Stimulated activated CD8-positive, alpha-beta memory T cell treated with anti-CD3 and anti-CD28 coated beads, Interleukin-4, amount 100 ng/mL, for 24 hours (primary cell): ENCODE measurements around the gene ANK3.
"Not testable (repeated sequence)": the region's sequence is repeated elsewhere in the genome, so short reads cannot be mapped to it uniquely, and the experiment has no call there.

Experiments used
- DNase-seq: peaks from one replicate; pipeline ENCODE4 v3.0.0-alpha.2; 2020; ENCODE audit warnings: low read depth

Gene ANK3

DNA sequence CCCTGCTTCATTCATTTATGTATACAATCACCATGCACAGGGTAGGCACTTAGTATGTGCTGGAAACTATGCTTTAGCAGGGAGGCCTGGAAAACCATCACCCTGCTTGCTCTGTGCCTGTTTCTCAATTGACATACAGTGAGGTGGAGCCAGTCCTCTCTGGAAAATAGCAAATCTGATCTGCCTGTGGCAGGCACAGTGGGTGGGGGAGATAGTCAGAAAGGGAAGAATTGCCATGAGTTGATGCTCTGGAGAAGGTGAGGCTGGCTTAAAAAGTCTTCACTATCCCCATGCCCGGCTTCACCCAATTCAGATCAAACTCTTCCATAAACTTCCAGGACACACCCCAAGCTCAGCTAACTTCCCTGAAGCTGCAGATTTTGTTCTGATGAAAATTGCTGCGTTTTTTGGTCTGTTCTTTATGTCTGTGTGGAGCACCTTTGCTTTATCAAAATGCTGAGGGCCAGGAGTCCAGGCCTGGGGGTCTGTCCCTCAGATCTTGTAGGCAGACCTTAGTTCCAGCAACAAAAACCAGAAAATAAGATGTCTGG is 84.8 kb downstream of the ANK3 start:
- DNase-seq, result no peak

DNA sequence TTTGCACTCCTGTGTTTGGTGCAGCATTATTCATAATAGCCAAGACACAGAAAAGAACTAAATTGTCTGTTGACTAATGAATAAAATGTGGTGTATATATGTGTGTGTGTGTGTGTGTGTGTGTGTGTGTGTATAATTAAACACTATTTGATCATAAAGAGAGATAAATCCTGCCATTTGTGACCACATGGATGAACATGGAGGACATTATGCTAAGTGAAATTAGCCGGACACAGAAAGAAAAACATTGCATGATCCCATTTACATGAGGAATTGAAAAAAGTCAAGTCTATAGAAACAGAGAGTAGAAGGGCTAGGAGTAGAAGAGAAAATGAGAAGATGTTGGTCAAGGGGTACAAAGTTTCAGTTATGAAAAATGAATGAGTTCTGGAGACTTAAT is 85.9 kb downstream of the ANK3 start:
- no peak for DNase-seq

DNA sequence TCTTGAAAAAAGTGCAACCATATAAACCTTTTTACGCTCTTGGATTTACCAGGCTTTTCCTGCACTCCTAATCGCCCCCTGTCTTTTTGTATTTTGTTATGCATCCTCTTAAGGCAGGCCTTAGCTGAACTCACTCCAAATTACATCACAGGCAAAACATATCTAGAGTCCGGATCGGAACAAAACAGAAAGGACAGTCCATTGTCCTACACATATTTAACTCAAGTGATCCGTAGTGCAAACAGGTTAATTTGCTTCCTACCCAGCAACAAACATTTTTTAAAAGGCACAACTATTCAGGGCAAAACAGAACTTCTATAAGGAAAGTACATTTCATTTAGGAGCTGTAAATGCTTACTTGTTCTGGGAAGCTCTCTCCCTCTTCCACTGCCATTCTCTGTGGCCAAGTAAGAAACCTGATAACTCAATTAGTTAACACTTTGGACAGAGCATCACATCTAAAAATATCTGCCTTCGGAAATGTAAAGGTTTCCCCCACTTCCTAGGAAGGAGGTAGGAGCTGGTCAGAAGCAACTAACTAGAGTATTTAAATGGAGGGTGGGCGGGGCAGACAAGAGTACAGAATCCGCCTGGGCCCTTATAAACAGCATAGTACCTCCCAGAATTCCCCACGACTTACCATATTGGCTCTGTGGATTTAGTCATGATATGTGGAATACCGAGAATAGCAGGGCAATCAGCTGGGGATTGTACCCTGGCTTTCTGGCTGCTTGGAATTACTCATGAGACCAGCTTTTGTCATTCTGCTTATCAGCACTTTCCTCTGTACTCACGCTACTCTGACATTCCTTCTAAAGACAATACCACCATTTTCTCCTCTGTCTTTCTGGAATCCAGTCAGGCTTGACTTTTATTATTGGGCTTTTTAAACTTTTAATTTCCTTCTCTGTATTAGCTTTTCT is 89.5 kb downstream of the ANK3 start:
- no peak for DNase-seq

DNA sequence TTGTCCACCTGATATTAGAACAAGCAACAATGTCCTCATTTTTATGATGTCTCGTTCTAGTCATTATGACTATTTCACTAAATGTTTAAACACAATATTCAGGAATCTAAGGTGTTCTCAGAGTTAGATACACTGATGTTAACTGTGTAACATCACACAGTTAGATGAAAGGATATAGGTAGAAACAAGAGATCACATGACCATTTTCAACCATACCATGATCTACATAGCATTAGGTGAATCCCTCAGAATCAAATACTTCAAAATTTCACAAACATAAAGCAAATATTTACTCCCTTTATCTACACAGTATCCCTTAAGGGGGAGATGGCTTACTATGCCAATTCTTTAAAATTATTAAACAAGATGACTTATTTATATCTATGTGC is 90.3 kb downstream of the ANK3 start:
- DNase-seq, result no peak

DNA sequence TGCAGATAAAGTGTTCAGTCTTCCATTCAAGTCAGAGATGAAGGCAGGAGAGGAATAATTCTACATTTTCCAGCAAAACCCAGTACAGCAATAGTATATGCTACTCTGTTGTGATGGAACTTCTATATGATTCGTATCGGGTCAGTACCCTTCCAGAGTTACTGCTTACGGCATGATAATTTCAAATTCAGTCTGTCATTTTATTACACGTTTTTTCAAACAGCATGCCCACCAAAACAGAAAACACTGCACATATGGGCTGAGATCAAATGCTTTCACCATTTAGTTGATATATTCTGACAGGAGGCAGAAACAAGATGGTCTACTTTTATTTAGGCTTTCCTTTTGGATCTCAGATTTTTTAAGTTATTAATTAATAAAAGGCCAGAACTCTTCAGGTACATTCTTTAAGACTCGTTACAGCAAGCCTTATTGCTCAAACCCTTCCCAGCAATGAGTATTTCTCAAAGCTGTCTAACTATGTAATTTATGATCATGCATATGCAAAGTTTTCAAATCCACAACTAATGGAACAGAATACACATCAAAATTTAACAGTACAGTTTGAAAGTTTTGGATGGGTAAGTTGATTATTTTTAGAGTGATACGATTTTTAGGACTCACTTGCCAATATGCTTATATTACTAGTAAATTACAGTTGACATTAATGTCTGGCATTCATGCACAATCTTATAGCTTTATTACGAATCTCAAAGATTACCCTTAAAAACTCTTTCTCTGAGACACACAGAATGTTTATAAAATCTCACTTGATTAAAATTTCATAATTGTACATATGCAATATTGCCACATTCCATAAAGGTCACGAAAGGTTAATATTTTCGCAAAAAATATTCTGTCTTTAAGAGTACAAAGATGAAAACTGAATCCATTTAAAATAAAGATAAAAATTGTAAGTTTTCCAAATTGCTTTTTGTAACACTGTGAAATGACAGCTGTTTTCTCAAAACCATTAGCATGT is 91.0 kb downstream of the ANK3 start:
- no peak for DNase-seq

DNA sequence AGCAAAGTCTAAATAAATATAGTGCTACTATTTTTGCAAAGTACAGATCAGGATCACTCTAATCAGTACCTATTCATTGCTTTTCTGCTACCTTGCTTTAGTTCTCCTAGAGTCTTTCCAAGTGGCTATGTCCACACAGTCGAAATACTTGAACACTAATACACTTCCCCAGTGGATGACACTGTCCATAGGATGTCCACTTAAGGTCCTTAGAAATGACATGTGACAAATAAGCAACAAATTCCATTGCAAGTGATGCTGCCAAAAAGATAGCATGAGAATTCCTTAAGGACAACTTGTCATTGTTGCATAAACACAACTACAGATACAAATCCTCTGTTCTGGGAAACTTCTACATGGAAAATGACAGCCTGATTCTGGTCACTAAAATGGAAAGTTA is 93.6 kb downstream of the ANK3 start:
- DNase-seq, result no peak

DNA sequence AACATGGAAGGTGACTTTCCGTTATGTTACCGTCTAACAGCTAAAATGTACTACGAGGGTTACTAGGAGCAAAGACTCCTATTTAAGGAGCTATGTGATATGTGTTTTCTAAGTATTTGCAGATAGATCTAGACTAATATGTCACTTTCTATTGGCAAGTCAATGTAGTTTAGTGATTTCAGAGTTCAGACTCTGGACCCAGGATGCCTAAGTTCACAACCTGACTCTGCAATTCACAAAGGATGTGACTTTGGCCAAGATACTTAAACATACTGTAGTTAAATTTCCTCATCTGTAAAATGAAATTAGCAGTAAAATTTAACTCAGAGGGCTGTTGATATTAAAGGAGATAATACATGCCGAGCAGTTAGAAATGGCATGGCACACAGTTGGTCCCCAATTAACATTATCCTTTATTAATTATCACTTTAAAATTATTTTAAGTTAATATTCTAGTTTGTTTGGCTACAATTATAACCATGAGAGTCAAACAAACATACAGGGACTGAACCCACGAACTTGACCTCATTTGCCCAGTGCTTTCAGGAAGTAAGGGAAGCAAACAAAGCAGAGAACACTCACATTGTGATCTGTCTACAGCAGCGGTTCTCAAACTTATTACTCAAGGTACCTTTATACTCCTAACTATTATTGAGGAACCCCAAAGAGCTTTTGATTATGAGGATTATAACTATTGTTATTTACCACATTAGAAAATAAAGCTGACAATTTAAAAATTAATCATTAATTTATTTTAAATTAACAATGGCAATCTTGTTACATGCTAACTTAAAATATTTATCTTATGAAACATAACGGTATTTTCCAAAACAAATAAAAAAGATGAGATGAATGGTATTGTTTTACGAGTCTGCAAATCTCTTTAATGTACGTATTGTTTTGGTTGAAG is 94.4 kb downstream of the ANK3 start:
- DNase-seq, result no peak

DNA sequence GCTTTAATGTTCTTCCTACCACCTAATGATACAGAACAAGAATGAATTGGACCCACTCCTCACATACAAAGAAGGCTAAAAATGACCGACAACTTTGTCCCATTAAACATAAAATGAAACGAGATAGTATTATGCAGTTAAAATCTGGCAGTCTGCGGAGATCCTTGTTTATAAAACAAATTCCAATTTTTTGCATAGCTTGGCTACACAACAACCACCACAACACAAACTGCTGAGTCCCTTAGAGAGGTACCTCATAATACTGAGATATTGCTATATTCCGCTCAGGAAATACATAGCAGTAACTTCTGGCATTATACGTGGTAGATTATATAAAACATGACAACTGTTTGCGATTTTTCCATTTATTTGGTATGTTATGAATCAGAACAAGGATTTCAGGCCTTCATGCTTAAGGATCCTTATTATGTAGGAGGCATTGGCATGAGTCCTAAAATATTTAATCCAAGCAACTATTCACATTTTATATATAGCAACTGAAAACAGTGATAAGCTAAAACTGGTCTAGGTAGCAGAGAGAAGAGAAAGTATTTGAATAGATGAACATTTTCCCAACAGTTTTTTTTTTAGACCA is 96.0 kb downstream of the ANK3 start:
- DNase-seq, result no peak

DNA sequence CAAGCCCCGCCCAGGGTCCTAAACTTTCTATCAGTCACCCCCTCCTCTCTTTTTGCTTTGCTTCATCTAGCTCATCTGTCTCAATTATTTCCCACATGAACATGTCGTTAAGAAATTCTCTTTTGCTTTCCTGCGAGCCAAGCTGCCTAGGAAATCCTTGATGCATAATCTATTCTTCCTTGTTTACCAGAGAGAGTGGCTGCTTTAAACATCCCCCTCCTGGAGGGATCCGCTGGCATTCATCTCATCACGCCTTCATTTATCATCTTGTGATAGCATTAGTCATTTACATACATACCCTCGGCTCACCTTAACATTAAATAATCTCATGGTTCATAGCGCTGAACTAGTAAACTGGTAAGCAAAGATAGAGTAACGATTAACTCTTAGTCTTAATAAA is 96.7 kb downstream of the ANK3 start:
- DNase-seq, result no peak

DNA sequence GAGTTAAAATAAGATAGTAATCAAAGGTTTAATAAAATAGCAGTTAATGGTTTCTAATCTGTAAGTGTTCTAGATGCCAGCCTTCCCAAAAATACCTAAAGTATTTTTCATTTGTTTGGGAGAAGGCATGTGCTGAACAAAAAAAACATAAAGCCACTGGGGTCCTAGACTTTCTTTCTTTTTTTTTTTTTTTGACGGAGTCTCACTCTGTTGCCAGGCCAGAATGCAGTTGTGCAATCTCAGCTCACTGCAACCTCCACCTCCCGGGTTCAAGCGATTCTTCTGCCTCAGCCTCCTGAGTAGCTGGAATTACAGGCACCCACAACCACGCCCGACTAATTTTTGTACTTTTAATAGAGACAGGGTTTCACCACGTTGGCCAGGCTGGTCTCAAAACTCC is 97.1 kb downstream of the ANK3 start:
- not testable (repeated sequence) for DNase-seq

DNA sequence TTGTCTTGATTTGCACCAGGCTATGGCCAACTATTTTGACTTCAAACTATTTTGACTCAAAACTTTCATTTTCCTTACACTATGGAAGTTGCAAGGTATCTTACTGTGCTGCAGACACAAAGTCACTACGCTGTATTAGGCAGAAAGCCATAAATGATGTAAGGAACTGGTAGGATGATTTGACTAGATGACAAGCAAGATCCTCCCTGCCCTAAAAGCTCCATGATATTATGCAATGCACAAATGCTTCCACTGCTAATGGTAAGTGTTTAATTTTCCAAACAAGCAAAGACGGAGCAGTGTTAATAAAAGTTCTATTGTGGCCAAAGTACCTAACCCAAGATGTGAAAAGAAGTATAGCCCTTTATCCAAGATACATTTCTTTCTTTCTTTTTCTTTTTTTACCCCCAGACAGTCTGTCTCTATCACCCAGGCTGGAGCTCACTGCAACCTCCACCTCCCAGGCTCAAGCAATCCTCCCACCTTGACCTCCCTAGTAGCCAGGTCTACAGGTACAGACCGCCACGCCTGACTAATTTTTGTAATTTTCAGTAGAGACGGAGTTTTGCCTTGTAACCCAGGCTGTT is 98.2 kb downstream of the ANK3 start:
- DNase-seq, result no peak

DNA sequence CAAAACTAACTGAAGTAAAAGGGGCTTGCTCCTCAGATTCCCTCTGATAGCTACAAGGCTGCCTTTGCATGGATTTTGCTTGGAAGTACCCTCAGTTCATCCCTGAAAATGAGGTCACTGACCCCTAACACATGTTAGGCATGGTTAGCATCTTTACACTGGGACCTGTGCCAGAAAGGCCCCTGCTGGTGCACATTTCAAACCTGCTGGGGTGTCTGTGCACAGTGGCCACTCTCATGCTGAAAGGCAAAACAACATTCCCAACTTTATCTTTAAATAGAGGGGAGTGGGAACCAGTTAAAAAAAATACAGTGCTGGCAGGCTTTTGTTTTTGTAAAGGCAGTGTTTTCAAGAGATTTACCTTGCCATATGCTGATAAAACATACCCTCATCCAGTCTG is 99.1 kb downstream of the ANK3 start:
- no peak for DNase-seq

DNA sequence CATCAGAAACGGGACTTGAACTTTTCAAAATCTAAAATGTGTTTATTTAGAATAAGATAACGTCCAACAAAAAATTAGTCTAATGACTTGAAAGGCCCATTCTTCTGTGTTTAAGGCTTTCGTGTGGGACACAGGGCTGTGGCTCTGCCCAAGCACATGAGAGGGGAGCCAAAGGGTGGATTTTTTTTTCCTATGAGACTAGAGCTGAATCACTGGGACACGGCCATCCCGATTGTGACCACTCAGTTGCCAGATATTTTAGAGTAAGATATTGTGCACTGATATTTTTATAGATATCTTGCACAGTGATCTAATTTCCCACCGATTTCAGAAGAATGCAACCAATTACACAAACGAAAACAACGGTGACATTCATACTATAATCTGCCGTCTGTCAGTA is 99.9 kb downstream of the ANK3 start:
- DNase-seq, result no peak

DNA sequence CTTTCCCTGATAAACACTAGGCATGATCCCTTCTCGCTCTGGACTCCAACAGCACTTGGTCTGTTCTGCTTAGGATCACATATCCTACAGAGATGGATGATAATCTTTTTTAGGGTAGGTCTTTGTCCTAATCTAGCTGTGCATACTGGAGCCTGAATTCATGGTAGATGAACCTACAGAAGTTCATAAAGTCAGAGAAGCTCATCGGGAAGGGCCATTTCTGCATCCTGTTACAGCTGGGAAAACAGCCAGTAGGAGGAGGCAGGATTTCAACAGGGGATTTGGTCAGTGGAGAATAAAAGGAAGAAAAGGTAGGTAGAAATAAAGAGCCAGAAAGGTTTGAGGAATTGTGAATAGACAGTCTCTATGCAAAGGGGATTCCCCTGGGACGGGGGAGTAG is 101.4 kb downstream of the ANK3 start:
- no peak for DNase-seq

DNA sequence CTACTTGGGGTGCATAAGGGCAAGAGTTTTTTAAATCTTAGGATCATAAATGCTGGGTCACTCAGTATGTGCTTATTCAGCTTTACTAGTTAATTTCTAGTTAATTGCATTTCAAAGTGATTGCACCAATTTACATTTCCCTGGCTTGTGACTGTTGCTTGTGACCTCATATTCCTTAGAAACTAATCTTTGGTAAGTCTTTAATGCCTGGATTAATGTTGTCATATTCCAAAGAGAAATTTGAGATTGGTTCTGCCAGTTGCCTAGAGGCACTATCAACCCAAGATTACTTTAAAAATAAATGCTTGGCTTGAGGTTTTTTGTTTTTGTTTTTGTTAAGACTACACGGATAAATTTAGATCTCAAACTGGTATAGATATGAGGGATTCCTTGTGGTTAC is 103.1 kb downstream of the ANK3 start:
- no peak for DNase-seq

DNA sequence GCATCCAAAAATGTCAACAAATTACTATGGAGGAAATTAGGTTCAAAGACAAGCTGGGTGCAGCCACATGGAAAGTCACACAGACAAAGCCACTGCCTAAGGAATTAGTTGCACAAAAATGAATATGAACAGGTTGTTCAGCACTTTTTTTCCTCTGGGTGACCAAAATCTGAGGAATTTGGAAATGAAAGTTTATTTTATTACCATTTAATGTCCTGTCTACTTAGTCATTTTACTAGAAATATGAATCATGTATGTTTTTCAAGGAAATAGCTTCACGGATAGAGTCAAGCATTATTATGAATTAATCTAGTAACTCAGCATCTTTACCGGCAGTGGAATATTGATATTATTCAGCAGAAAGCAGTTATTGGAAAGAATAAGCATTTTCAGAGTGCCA is 106.3 kb downstream of the ANK3 start:
- no peak for DNase-seq

DNA sequence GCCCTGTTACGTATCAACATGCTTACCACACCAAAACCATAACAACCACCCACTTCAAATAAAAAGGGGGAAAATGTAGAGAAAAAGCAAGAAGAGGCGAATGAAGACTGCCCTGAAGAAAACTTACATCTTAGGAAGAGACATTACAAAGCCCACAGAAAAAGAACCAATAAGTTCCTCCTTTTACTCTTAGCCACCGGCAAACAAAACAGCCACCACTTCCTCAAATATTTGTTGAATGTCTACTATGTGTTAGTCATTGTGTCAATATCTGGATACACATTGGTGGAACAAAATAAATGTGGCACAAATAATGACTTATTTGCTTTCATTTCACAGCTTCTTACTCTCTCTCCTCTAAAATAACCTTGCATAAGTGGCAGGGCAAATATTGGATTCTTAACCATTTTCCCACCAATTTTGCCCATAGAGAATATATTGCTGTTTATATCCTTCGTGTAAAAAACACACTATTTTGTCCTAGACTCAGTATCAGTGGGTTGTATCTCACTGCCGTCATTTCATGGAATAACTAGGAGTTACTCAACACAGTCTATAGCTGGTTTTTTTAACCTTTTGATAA is 106.8 kb downstream of the ANK3 start:
- no peak for DNase-seq

DNA sequence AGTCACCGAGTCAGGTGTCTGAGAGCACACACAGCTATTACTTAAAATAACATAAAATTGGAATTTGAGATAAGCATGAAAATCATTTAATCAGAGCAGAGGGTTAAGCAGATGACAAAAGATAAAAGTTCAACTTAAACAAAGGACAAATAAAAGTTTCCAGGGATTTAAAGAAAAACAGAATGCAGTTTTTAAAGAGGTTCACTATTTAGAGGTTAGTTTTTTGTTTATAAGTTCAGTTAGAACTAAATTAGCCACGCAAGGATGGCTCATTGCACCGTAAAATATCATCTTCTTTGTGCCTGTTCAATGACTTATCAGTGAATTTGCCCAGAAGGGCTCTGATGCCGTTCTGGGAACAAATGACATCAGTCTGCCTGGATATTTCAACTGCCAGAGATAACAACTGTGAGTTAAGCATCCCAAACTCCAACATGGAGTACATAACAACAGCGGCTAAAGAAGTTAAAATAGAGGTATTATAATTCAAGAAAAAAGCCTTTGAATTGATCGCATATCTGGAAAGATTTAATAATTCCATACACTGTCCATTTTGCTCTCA is 107.8 kb downstream of the ANK3 start:
- no peak for DNase-seq

DNA sequence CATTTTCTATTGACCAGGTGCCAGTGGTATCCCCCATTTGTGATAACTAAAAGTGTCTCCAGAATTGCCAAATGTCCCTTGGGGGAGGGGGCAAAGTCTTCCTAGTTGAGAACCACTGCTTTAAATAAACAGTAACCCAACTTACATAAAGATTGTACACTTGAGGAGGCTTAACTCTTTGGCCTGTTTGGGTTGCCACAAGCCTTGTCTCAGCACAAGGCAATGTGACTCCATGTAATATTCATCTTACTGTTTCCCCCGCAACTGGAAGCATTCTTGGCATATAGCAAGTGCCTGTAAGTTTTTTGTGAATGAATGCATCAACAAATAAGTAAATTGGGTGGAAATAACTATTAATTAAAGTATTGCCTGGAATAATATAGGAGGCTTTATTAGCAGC is 108.3 kb downstream of the ANK3 start:
- DNase-seq, result no peak

DNA sequence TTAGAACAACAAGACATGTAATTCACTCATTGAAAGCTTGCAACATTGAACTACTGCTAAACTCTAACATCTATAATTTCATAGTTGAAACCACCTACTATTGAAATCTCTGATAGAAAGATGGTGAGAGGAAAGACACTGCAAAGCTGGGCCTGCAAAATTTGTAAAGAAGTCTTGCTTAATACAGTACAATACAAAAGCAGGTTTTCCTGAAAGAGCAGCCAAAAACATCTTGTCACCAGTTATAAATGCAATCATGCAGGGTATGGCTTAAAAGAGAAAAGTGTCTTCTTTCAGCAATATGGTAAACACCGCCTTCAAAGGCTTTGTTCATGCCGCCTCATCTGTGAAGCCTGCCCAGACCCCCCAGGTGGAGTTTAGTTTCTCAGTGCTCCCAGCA is 109.2 kb downstream of the ANK3 start:
- DNase-seq, result no peak
